Breast epithelium (tissue), 3 donors: ENCODE measurements around the gene ANKK1.

Experiments used
- POLR2A ChIP-seq: fragments of 450-650 bp; IDR thresholded peaks from one replicate; pipeline ENCODE4 v1.6.1; 2016; ENCODE audit warnings: antibody characterized with exemption, mild to moderate bottlenecking, moderate library complexity
- POLR2AphosphoS5 ChIP-seq, 3 donors: sonication (generic); formaldehyde crosslinking; IDR thresholded peaks; one replicate each; pipeline ENCODE4 v1.6.1; 2017; ENCODE audit warnings: antibody characterized with exemption in 3 of 3
- TF ChIP-seq, protein P1 (sequence below), 3 donors: fragments of 450-650 bp; IDR thresholded peaks; one replicate each; pipeline ENCODE4 v1.5.1; 2016 to 2017; ENCODE audit warnings: antibody characterized with exemption in 3 of 3, mild to moderate bottlenecking in 3 of 3, moderate library complexity in 3 of 3

DNA sequence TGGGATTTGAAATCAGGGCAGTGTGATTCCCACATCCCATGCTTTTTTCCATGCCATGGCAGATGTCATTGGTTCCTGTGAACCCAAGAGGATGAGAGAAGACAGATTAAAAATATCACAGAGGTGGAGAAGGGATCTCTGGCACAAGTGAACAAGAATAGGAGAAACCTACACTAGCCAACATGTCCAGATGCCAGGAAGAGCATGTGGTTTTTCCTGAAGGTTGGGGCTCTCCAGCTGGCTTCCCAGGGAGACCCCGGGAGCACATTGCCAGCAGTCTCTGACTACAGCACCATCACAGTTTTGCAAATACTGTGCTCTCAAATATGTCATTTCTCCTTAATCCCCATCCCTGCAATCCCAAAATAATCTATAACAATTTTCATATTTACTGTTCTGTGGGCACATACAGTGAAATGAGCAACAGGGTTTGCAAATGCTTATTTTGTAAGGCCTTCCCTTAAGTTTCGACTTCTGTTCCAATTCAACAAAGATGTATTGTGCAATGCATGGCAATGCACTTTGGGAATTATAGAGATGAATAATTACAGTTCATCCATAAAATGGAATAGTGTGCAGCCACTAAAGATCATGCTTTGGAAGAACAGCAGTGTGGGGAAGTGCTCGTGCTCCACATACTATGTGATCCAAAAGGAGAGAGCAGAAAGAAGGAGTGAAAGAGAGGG lies 4.8 kb downstream of the ANKK1 start:
- TF ChIP-seq, protein P1, sequence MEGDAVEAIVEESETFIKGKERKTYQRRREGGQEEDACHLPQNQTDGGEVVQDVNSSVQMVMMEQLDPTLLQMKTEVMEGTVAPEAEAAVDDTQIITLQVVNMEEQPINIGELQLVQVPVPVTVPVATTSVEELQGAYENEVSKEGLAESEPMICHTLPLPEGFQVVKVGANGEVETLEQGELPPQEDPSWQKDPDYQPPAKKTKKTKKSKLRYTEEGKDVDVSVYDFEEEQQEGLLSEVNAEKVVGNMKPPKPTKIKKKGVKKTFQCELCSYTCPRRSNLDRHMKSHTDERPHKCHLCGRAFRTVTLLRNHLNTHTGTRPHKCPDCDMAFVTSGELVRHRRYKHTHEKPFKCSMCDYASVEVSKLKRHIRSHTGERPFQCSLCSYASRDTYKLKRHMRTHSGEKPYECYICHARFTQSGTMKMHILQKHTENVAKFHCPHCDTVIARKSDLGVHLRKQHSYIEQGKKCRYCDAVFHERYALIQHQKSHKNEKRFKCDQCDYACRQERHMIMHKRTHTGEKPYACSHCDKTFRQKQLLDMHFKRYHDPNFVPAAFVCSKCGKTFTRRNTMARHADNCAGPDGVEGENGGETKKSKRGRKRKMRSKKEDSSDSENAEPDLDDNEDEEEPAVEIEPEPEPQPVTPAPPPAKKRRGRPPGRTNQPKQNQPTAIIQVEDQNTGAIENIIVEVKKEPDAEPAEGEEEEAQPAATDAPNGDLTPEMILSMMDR (IDR thresholded peaks at IDR 0.05): no peak
- TF ChIP-seq POLR2A: no peak
- no peak for TF ChIP-seq POLR2AphosphoS5 (IDR thresholded peaks at IDR 0.05)
